Gastroesophageal sphincter (tissue), 3 donors: ENCODE results near the gene APBA1.

Source experiments
- POLR2AphosphoS5 ChIP-seq: sonication (generic); formaldehyde crosslinking; IDR thresholded peaks from one replicate; pipeline ENCODE4 v1.6.1; 2017; ENCODE audit warnings: antibody characterized with exemption
- TF ChIP-seq, protein P1 (sequence below), 4 experiments: fragments of 200-600 bp in 2 of 4; fragments of 450-650 bp in 2 of 4; sonication (generic) in 1 of 4; IDR thresholded peaks; one replicate each; pipeline ENCODE4 v1.5.1; 2017 to 2019; ENCODE audit warnings: antibody characterized with exemption in 4 of 4, mild to moderate bottlenecking in 2 of 4, moderate library complexity in 2 of 4

DNA sequence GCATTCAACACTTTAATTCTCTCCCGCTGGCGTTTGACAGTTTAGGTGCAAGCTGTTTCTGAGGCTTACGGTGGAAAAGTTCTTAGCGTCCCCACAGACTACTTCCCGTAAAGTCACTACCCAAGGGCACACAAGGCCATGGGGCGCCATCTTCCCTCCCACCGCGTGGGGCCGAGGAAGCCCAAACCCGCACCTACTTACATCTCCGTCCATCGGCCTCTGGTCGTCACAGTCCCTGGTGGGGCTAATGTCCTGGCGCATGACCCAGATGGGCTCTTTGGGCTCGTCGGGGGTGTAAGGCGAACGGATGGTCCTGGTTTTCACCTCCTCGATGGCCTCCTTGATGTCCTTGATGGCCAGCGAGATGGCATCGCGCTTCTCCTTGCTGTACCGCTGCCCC lies 156.4 kb downstream of the APBA1 start:
- TF ChIP-seq, protein P1, sequence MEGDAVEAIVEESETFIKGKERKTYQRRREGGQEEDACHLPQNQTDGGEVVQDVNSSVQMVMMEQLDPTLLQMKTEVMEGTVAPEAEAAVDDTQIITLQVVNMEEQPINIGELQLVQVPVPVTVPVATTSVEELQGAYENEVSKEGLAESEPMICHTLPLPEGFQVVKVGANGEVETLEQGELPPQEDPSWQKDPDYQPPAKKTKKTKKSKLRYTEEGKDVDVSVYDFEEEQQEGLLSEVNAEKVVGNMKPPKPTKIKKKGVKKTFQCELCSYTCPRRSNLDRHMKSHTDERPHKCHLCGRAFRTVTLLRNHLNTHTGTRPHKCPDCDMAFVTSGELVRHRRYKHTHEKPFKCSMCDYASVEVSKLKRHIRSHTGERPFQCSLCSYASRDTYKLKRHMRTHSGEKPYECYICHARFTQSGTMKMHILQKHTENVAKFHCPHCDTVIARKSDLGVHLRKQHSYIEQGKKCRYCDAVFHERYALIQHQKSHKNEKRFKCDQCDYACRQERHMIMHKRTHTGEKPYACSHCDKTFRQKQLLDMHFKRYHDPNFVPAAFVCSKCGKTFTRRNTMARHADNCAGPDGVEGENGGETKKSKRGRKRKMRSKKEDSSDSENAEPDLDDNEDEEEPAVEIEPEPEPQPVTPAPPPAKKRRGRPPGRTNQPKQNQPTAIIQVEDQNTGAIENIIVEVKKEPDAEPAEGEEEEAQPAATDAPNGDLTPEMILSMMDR (IDR thresholded peaks at IDR 0.05), result no peak
- no peak for TF ChIP-seq POLR2AphosphoS5
